Measurements from ENCODE around the gene WDR62. TPM values are rescaled to one million over a fixed set of nuclear protein-coding genes. Genes with fewer than 3 reads are reported as not detected.

The WDR62 gene
- 1 to 10 TPM; 2.0 to 2.5 TPM for total RNA-seq
- polyA plus RNA-seq, result under 1 TPM in 2 of 3 donors, not detected in 1; 0.13 to 0.23 TPM
- 5.1 to 14.7 (median 6.4) reads per million in 6 experiments for total RNA-seq

- Mint-ChIP-seq H3K27me3 (no peaks in the 10 kb centered on the region), H3K36me3 (no peaks in the 10 kb centered on the region), H3K4me3 (peak within 1 kb of the TSS; percentile 95 to 100 (median 98)), H3K27ac (peak within 1 kb of the TSS; percentile 92 to 99 (median 98)), H3K4me1 (peaks cover 13 to 33% (median 28%) of the 10 kb centered on the region in 4 donors), H3K9me3 (no peaks in the 10 kb centered on the region)
- DNase-seq (peak in 5 of 10 donors; percentile 18 to 94 (median 90)), ATAC-seq (peak; percentile 76 to 80)
- POLR2A ChIA-PET, result interaction anchor here (0.7 to 2.5 kb wide), 11 partner anchors 41 to 435 kb away, joined by 3 to 22 read pairs (median 4); partner anchors contain the start of genes ALKBH6, CAPNS1, POLR2I and SDHAF1
Measured at GRCh38 chr19:36054733-36055686, at the start of gene WDR62. Gene WDR62, plus strand, starts transcription at chr19:36054897. Its CDS starts 75 bp downstream, at chr19:36054972.

- no peak overlapping the region for H3K27ac Mint-ChIP-seq
- no peak overlapping the region for H3K4me3 Mint-ChIP-seq
- no peak for ATAC-seq
- no peaks in the 10 kb centered on the region for H3K9me3 Mint-ChIP-seq
- no peak for DNase-seq
- POLR2A ChIA-PET, result interaction anchor here (0.7 kb wide), 1 partner anchor 195 kb away, joined by 3 read pairs; no protein-coding TSS in a partner anchor
- no peaks in the 10 kb centered on the region for H3K27me3 Mint-ChIP-seq
- peaks cover 0 to 2% (median 0%) of the 10 kb centered on the region in 3 donors for H3K36me3 Mint-ChIP-seq
- H3K4me1 Mint-ChIP-seq, result peaks cover 12 to 21% (median 15%) of the 10 kb centered on the region in 4 donors
Measured at GRCh38 chr19:36006955-36007354, 47.7 kb upstream of the WDR62 start.

DNA sequence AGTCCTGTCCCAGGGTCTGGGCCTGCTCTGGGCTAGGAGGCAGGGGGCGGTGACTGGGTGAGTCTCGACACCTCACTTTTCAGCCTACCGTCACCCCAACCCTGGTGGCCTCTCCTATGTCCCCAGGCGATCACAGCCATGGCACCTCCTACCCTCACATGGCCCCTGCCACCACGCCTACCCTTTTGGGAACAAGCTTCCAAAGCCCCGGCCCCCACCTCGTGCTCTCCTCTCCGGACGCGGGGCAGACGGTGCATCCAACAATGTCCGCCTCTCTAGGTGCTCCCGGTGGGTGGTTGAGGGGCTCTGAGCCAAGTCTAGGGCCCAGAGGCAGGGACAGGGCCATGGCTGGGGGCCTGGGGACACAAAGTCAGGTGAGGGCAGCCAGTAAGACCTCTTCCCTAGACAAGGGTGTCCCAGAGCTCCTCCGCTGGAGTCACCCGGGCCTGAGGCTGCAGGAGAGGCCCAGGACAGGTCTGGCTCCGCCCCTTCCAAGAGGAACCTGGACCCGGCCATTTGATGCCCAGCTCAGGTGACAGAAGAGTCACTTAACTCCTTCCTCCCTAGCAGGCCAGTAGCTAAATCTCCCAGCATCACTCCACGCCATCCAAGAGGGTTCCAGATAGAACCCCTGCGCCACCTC, 46.2 kb upstream of the WDR62 start, which contains the start of gene SYNE4:
TSS of gene SYNE4 (minus strand) at position 478 of the 643 bp plus-strand sequence. CDS start at position 346, 132 bp downstream.
- Mint-ChIP-seq H3K36me3 (peaks cover 0 to 2% (median 0%) of the 10 kb centered on the region in 3 donors), H3K4me1 (peaks cover 14 to 30% (median 22%) of the 10 kb centered on the region in 4 donors), H3K27ac (peak within 1 kb of the TSS in 6 of 10 donors; percentile 31 to 85 (median 49)), H3K4me3 (peak within 1 kb of the TSS; percentile 52 to 82 (median 65)), H3K27me3 (no peaks in the 10 kb centered on the region), H3K9me3 (no peaks in the 10 kb centered on the region)
- DNase-seq, result no peak
- ATAC-seq, result no peak
- POLR2A ChIA-PET, result interaction anchor here (1.0 to 1.5 kb wide), 2 partner anchors 15 to 17 kb away, joined by 3 read pairs; no protein-coding TSS in a partner anchor

DNA sequence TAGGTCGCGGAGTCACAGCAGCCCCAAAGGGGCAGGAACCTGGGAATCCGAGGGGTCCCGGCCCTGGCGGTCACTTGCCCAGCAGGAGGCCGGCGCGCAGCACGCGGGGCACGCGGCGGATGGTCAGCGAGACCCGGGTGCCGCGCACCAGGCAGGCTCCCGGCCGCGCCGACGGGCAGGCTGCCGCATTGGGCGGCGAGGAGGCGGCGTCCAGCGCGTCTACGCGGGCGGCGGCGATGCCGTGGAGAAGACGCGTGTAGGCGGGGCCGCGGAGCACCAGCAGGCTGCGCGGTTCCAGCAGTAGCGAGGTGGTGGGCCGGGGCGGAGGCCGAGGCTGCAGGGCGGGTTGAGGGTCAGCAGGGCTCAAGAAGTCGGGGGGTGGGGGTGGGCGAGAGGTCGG, 45.5 kb upstream of the WDR62 start:
- ATAC-seq (peak in 1 of 2 donors; percentile 18), DNase-seq (peak in 5 of 10 donors; percentile 23 to 47 (median 30))
- POLR2A ChIA-PET, result interaction anchor here (0.6 kb wide), 1 partner anchor 1083 kb away, joined by 3 read pairs; the partner anchor contains the start of gene ZNF30
- Mint-ChIP-seq H3K4me3 (peak overlapping the region; percentile 52 to 82 (median 65)), H3K27ac (peak overlapping the region in 5 of 10 donors; percentile 22 to 85 (median 33)), H3K36me3 (peaks cover 0 to 2% (median 0%) of the 10 kb centered on the region in 3 donors), H3K9me3 (no peaks in the 10 kb centered on the region), H3K27me3 (no peaks in the 10 kb centered on the region), H3K4me1 (peaks cover 21 to 37% (median 30%) of the 10 kb centered on the region in 4 donors)

DNA sequence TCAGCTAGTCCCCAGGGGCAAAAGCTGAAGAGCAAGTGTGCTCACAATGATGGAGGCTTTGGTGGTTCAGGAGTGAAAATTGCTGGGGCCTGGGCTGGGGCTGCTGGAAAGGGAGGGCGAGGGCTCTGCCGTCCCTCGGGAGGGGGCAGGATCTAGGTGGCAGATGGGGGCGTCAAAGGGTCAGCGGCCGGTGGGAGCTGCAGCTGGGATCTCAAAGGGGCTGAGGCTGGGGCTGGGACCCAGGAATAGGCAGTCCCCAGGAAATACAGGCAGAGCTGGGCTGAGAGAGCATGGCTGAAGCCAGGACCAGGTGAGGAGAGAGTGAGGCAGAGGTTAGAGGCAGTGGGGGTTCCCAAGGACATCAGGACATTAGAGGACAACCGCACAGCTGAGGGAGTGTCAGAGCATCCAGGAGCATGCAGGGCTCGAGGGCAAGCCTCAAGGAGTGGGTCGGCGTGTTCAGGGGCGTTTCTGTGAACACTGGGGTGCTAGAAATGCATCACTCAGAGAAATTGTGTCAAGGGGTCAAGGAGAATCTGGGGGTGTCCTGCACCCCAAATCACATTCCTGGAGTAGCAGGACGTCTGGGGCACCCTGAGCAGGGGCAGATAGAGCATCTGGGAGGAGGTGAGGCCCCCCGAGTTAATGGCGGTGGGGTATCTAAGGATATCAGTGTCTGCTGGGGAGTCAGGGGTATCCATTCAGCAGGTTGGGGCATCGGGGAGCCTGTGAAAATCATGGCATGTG, 44.9 kb upstream of the WDR62 start:
- Mint-ChIP-seq H3K27me3 (no peaks in the 10 kb centered on the region), H3K4me3 (peak overlapping the region; percentile 52 to 81 (median 65)), H3K36me3 (no peaks in the 10 kb centered on the region), H3K9me3 (no peaks in the 10 kb centered on the region), H3K27ac (peak overlapping the region in 7 of 10 donors; percentile 28 to 85 (median 53)), H3K4me1 (peaks cover 25 to 43% (median 35%) of the 10 kb centered on the region in 4 donors)
- ATAC-seq, result no peak
- POLR2A ChIA-PET, result interaction anchor here (0.6 kb wide), 1 partner anchor 1083 kb away, joined by 3 read pairs; the partner anchor contains the start of gene ZNF30
- no peak for DNase-seq

DNA sequence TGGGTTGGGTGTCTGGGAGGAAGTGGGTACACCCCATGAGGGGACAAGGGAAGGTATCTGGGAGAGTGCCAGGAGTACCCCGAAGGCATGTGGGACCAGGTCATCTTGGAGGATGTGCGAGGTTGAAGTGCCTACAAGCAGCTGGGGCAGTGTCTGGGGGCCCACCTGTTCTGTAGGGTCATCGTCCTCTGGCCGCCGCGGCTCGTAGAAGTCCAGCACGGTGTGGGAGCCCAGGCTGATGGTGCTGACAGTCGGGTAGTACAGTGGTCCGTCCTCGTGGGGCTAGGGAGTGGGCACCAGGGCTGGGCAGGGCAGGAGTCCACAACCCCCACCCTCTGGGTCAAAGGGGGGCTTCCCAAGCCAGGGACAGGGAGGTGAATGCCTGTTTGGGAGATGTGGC, 44.3 kb upstream of the WDR62 start:
- Mint-ChIP-seq H3K27ac (peak overlapping the region in 2 of 10 donors; percentile 51 to 72), H3K4me3 (peak overlapping the region in 4 of 10 donors; percentile 19 to 69 (median 34)), H3K36me3 (no peaks in the 10 kb centered on the region), H3K9me3 (no peaks in the 10 kb centered on the region), H3K27me3 (no peaks in the 10 kb centered on the region), H3K4me1 (peaks cover 25 to 49% (median 40%) of the 10 kb centered on the region in 4 donors)
- ATAC-seq, result no peak
- DNase-seq, result no peak
- POLR2A ChIA-PET, result no interaction called here

DNA sequence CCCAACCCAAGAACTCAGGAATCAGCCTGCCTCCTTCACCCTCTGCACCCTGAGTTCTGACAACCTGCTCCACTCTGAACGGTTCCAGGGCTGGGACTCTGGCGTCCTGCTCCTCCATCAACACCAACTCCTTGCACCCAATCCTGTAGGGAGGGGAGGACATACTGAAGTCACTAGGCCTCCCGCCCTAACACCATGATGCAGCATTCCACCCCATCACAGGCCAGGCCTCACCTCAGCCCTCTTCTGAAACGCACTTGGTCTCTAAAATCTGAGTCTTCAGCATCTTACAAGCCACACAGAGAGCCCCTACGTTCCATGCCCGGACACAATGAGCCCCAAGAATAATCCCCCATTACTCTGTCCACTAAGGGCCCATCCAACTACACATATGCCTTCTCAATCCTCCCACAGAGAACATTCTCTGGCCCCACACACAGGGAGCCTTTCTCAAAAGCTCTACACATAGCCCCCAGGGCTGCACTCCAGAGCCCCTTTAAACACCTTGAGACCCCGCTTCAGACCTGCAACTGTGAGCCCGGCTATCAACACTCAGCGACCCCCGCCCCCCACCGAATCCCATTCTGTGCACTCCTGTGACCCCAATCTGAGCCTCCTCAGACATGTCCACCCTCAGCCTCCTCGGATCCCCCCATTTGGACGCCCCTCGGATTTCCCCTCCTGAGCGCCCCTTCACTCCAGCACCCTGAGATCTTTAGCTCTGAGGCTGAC, 41.3 kb upstream of the WDR62 start:
- peak overlapping the region; percentile 91 to 99 (median 97) for H3K4me3 Mint-ChIP-seq
- no peaks in the 10 kb centered on the region for H3K36me3 Mint-ChIP-seq
- ATAC-seq (no peak), DNase-seq (no peak)
- H3K9me3 Mint-ChIP-seq, result no peaks in the 10 kb centered on the region
- POLR2A ChIA-PET, result interaction anchor here (0.9 to 1.7 kb wide), 8 partner anchors 11 to 201 kb away, joined by 3 to 10 read pairs (median 5); partner anchors contain the start of genes POLR2I, SDHAF1, TBCB and THAP8
- peaks cover 21 to 55% (median 45%) of the 10 kb centered on the region in 4 donors for H3K4me1 Mint-ChIP-seq
- no peaks in the 10 kb centered on the region for H3K27me3 Mint-ChIP-seq
- peak overlapping the region; percentile 95 to 99 (median 98) for H3K27ac Mint-ChIP-seq

DNA sequence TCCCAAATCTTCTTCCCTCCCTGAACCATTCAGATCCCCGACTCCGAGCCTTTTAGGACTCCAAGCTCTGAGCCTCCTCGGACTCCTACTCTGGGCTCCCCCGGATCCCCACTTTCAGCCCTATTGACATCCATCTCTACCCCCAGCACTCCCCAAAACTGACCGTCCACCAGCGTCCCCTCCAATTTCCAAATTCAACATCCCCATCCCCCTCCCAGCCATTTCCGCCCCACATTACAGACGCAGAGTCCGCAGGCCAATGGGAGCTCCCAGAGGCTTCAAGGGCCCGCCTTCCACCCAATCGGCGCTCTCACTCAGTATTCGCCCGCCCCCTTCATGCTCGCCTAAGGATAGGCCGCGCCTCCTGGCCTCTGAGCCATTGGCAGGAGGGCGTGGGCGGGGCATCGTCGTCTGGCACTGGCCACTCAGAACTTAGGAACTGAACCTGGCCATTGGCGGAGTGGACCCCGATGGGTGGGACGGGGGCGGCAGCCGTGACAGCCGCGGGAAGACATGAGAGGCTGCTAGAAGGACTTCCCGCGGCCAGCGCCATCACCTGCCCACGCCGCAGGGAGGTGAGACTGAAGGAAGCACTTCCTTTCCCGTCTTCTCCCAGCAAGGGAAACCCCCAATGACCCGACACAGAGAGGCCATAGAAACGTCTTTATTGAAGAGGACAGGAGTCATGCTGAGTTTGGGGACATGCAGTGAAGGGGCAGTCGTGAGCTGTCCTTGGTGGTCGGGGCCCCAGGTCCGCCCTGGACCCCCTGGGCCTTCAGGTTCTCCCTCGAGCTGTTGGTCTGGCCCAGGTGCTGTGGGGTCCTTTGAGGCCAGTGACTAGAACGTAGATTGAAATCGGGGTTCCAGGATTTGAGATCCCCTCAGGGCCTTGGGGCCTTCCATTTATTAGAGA, 40.4 kb upstream of the WDR62 start, which contains the start of gene ALKBH6:
TSS of gene ALKBH6 (minus strand) at position 202 of the 913 bp plus-strand sequence. CDS start 816 bp downstream, outside the sequence.
- Mint-ChIP-seq H3K36me3 (peaks cover 0 to 1% (median 0%) of the 10 kb centered on the region in 3 donors), H3K4me1 (peaks cover 21 to 48% (median 41%) of the 10 kb centered on the region in 4 donors), H3K4me3 (peak within 1 kb of the TSS; percentile 91 to 99 (median 97)), H3K27ac (peak within 1 kb of the TSS; percentile 95 to 99 (median 98)), H3K9me3 (no peaks in the 10 kb centered on the region), H3K27me3 (no peaks in the 10 kb centered on the region)
- POLR2A ChIA-PET, result interaction anchor here (0.5 to 1.7 kb wide), 9 partner anchors 11 to 376 kb away, joined by 3 to 10 read pairs (median 4); partner anchors contain the start of genes POLR2I, SDHAF1, TBCB and THAP8
- DNase-seq (peak; percentile 93 to 99 (median 98)), ATAC-seq (peak; percentile 98)

GRCh38 chr19:36019061-36019670, 35.5 kb upstream of the WDR62 start:
- no peak overlapping the region for H3K4me3 Mint-ChIP-seq
- DNase-seq (no peak), ATAC-seq (no peak)
- peaks cover 4 to 21% (median 15%) of the 10 kb centered on the region in 4 donors for H3K4me1 Mint-ChIP-seq
- no peaks in the 10 kb centered on the region for H3K9me3 Mint-ChIP-seq
- H3K36me3 Mint-ChIP-seq, result peaks cover 0 to 26% (median 10%) of the 10 kb centered on the region in 3 donors
- no peak overlapping the region for H3K27ac Mint-ChIP-seq
- no peaks in the 10 kb centered on the region for H3K27me3 Mint-ChIP-seq
- POLR2A ChIA-PET, result interaction anchor here (0.7 kb wide), 1 partner anchor 13 kb away, joined by 6 read pairs; no protein-coding TSS in a partner anchor

DNA sequence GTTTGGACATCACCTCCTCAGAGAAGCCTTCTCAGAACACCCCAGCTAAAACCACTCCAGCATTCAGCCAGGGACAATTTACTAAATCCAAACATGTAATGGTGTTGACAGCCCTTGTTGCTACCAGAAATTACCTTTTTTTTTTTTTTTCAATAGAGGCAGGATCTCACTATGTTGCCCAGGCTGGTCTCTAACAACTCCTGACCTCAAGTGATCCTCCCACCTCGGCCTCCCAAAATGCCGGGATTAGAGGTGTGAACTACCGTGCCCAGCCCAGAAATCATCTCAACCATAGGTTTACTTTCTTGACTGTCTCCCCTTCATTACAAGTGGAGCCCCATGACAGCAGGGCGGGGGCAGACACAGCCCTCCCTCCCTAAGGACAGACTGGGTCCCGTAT, 31.3 kb upstream of the WDR62 start:
- ATAC-seq (no peak), DNase-seq (no peak)
- no peaks in the 10 kb centered on the region for H3K9me3 Mint-ChIP-seq
- no peaks in the 10 kb centered on the region for H3K4me1 Mint-ChIP-seq
- H3K27ac Mint-ChIP-seq, result peak overlapping the region in 1 of 10 donors; percentile 72
- POLR2A ChIA-PET, result no interaction called here
- H3K36me3 Mint-ChIP-seq, result peaks cover 0 to 26% (median 14%) of the 10 kb centered on the region in 3 donors
- no peak overlapping the region for H3K4me3 Mint-ChIP-seq
- no peaks in the 10 kb centered on the region for H3K27me3 Mint-ChIP-seq

Measured in naive thymus-derived CD8-positive, alpha-beta T cell (primary cell).